HepG2 (cell line): ENCODE measurements around the gene GALNT18. TPM values are rescaled to one million over a fixed set of nuclear protein-coding genes. Genes with fewer than 3 reads are reported as not detected.

Source experiments
- CEBPZ ChIP-seq: IDR thresholded peaks from 2 replicates; pipeline ENCODE4 v1.6.1; 2012; ENCODE audit warnings: low read length, improper control_type of control experiment
- GMEB1 ChIP-seq: sonication (generic); formaldehyde crosslinking; IDR thresholded peaks from 2 replicates; pipeline ENCODE4 v1.5.1; 2020; ENCODE audit warnings: missing genetic modification reagents, mild to moderate bottlenecking, borderline replicate concordance
- RFX3 ChIP-seq: IDR thresholded peaks from 2 replicates; pipeline ENCODE4 v1.6.1; 2016; ENCODE audit warnings: missing biosample characterization, missing genetic modification reagents
- SMAD3 ChIP-seq: sonication (generic); formaldehyde crosslinking; IDR thresholded peaks from 2 replicates; pipeline ENCODE4 v1.4.0; 2020; ENCODE audit warnings: missing genetic modification reagents
- TSC22D2 ChIP-seq: sonication (generic); formaldehyde crosslinking; IDR thresholded peaks from 2 replicates; pipeline ENCODE4 v1.5.1; 2020; ENCODE audit warnings: missing genetic modification reagents, mild to moderate bottlenecking, borderline replicate concordance
- ZBTB37 ChIP-seq: sonication (generic); formaldehyde crosslinking; IDR thresholded peaks from 2 replicates; pipeline ENCODE4 v1.4.0; 2020; ENCODE audit warnings: mild to moderate bottlenecking, missing genetic modification reagents
- ZFY ChIP-seq: sonication (generic); formaldehyde crosslinking; IDR thresholded peaks from 2 replicates; pipeline ENCODE4 v1.4.0; 2020; ENCODE audit warnings: missing genetic modification reagents
- ZKSCAN8 ChIP-seq: IDR thresholded peaks from 2 replicates; pipeline ENCODE4 v1.6.1; 2016; ENCODE audit warnings: borderline replicate concordance, missing genetic modification reagents, missing compliant biosample characterization
- ZNF276 ChIP-seq: sonication (generic); formaldehyde crosslinking; IDR thresholded peaks from 2 replicates; pipeline ENCODE4 v1.4.0; 2020; ENCODE audit warnings: mild to moderate bottlenecking, low read depth, missing genetic modification reagents
- ZNF407 ChIP-seq: sonication (generic); formaldehyde crosslinking; IDR thresholded peaks from one replicate; pipeline ENCODE4 v1.5.1; 2020; ENCODE audit warnings: mild to moderate bottlenecking, missing genetic modification reagents; ENCODE audit errors: not compliant biosample characterization
- ZNF576 ChIP-seq: sonication (generic); formaldehyde crosslinking; IDR thresholded peaks from 2 replicates; pipeline ENCODE4 v1.4.0; 2020; ENCODE audit warnings: mild to moderate bottlenecking, missing genetic modification reagents
- polyA plus RNA-seq, 8 experiments: library from polyadenylated mRNA; depleted of rRNA in 3 of 8; stranded (reverse) in 7 of 8; unstranded in 1 of 8; fragments of >200 nt; fragmentation: Illumina TruSeq in 4 of 8; extraction: Trizol in 4 of 8; gene quantifications; 2 replicates each; pipeline versions ENCODE4 v1.2.1 to v1.2.3, GENCODE V29; 2011 to 2016; ENCODE audit warnings: low read depth in 4 of 8, missing spikeins in 1 of 8, mixed read lengths in 1 of 8; ENCODE audit not compliant: insufficient read depth in 1 of 8
- total RNA-seq, 5 experiments: library from RNA; depleted of rRNA; stranded (reverse); fragments of >200 nt; fragmentation: Illumina TruSeq; extraction: Trizol; gene quantifications; 2 replicates each; pipeline ENCODE4 v1.2.3, GENCODE V29; 2016; ENCODE audit warnings: low read depth in 1 of 5

The GALNT18 gene
- total and polyA plus RNA-seq, 2 of the 13 experiments (the other 11 are each of a cell fraction or from before 2014, with no cell fraction given), result 0.11 TPM; not detected in 1

- TF ChIP-seq SMAD3 (CRISPR knock-in tag) (no peak), CEBPZ (no peak), ZFY (CRISPR knock-in tag) (no peak), ZNF276 (no peak), ZNF576 (no peak), ZKSCAN8 (no peak), GMEB1 (no peak), TSC22D2 (CRISPR knock-in tag) (no peak), RFX3 (CRISPR knock-in tag) (no peak), ZNF407 (CRISPR knock-in tag) (no peak), ZBTB37 (CRISPR knock-in tag) (no peak)
Measured at GRCh38 chr11:11420899-11421285, 200.9 kb downstream of the GALNT18 start (continued).
